ENCODE measurements around the gene AKT1S1.

Gene AKT1S1

GRCh38 chr19:49907745-49908446 lies 30.7 kb upstream of the AKT1S1 start:
- no peak for DNase-seq

- no peak for DNase-seq
Measured at GRCh38 chr19:49906879-49907564, 29.9 kb upstream of the AKT1S1 start.

GRCh38 chr19:49904136-49904535 lies 27.0 kb upstream of the AKT1S1 start:
- DNase-seq: no peak

- peak; percentile 24 for DNase-seq
Measured at GRCh38 chr19:49896863-49897621, 19.9 kb upstream of the AKT1S1 start, which contains the start of gene IL4I1. Gene IL4I1 (minus strand): TSS chr19:49896887. CDS start chr19:49896160, 727 bp downstream.

GRCh38 chr19:49895566-49896297 lies 18.6 kb upstream of the AKT1S1 start:
- DNase-seq: no peak

- no peak for DNase-seq
Measured at GRCh38 chr19:49894879-49895565, 17.9 kb upstream of the AKT1S1 start.

- no peak for DNase-seq
Measured at GRCh38 chr19:49894011-49894664, 17.0 kb upstream of the AKT1S1 start.

- DNase-seq: no peak
Measured at GRCh38 chr19:49892716-49893115, 15.6 kb upstream of the AKT1S1 start.

GRCh38 chr19:49891393-49891792 lies 14.2 kb upstream of the AKT1S1 start:
- no peak for DNase-seq

- peak; percentile 60 for DNase-seq
Measured at GRCh38 chr19:49890349-49891311, 13.5 kb upstream of the AKT1S1 start.

GRCh38 chr19:49889687-49890348 lies 12.7 kb upstream of the AKT1S1 start:
- peak; percentile 59 for DNase-seq

- no peak for DNase-seq
Measured at GRCh38 chr19:49889038-49889686, 12.0 kb upstream of the AKT1S1 start.

GRCh38 chr19:49888510-49888824 lies 11.3 kb upstream of the AKT1S1 start:
- DNase-seq: no peak

GRCh38 chr19:49887665-49888509 lies 10.7 kb upstream of the AKT1S1 start:
- DNase-seq: no peak

- DNase-seq: no peak
Measured at GRCh38 chr19:49887037-49887664, 10.0 kb upstream of the AKT1S1 start.

GRCh38 chr19:49884760-49885159 lies 7.6 kb upstream of the AKT1S1 start:
- DNase-seq: no peak

- no peak for DNase-seq
Measured at GRCh38 chr19:49884109-49884508, 7.0 kb upstream of the AKT1S1 start.

- DNase-seq: no peak
Measured at GRCh38 chr19:49883094-49883493, 5.9 kb upstream of the AKT1S1 start.
